MCF 10A (cell line): ENCODE measurements around the gene SPRED2. TPM values are rescaled to one million over a fixed set of nuclear protein-coding genes. Genes with fewer than 3 reads are reported as not detected.

ENCODE experiments used
- BruUV-seq: library from RNA; stranded (reverse); fragments of 400-500 nt; replicated peaks from 2 replicates; lab custom pipeline; 2021; lab: Mats Ljungman, UMichigan
- CTCF ChIA-PET: fragments of 300-600 bp; sonication (Branson Sonifier 250); formaldehyde crosslinking; extraction: SDS; loops from one replicate; lab custom pipeline; 2021; ENCODE audit warnings: antibody characterized with exemption, inconsistent platforms; lab: Yijun Ruan, JAX
- POLR2A ChIA-PET: fragments of 300-600, 350-650 bp; sonication (Branson Sonifier 250); formaldehyde crosslinking; extraction: SDS; loops from one replicate; lab custom pipeline; 2020; ENCODE audit warnings: antibody characterized with exemption, inconsistent platforms; lab: Yijun Ruan, JAX
- DNase-seq: peaks from one replicate; pipeline ENCODE4 v3.0.0-alpha.2; 2018; ENCODE audit not compliant: unreplicated experiment
- H3K27ac Mint-ChIP-seq: one replicate; pipeline ENCODE4 v1.8.0; 2022; ENCODE audit warnings: mild to moderate bottlenecking, low read depth, mixed read lengths; ENCODE audit not compliant: unreplicated experiment
- H3K27me3 Mint-ChIP-seq: one replicate; pipeline ENCODE4 v1.8.0; 2022; ENCODE audit warnings: mixed read lengths; ENCODE audit not compliant: insufficient read depth, unreplicated experiment
- H3K36me3 Mint-ChIP-seq: one replicate; pipeline ENCODE4 v1.8.0; 2022; ENCODE audit warnings: mild to moderate bottlenecking, moderate library complexity, mixed read lengths; ENCODE audit not compliant: insufficient read depth, unreplicated experiment
- H3K4me1 Mint-ChIP-seq: one replicate; pipeline ENCODE4 v1.8.0; 2022; ENCODE audit warnings: mixed read lengths; ENCODE audit not compliant: insufficient read depth, unreplicated experiment
- H3K4me3 Mint-ChIP-seq: one replicate; pipeline ENCODE4 v1.8.0; 2022; ENCODE audit warnings: mild to moderate bottlenecking, moderate library complexity, mixed read lengths; ENCODE audit not compliant: unreplicated experiment
- H3K9me3 Mint-ChIP-seq: one replicate; pipeline ENCODE4 v1.8.0; 2022; ENCODE audit warnings: mixed read lengths; ENCODE audit not compliant: unreplicated experiment
- intact Hi-C: fragments of 100-400 bp; cut with micrococcal nuclease; formaldehyde crosslinking; loops from 2 replicates; pipeline ENCODE4 v1.14.1; 2022
- total RNA-seq: library from RNA; stranded (reverse); gene quantifications from 2 replicates; pipeline ENCODE4 v1.2.3, GENCODE V29; 2022
- TF ChIP-seq, protein P1 (sequence below): fragments of 200-600 bp; IDR thresholded peaks from one replicate; pipeline ENCODE4 v1.8.0; 2022; ENCODE audit warnings: antibody characterized with exemption, mild to moderate bottlenecking; ENCODE audit not compliant: unreplicated experiment

The SPRED2 gene
- total RNA-seq, 1 experiment from 2014 or later, result 38.6 TPM

DNA sequence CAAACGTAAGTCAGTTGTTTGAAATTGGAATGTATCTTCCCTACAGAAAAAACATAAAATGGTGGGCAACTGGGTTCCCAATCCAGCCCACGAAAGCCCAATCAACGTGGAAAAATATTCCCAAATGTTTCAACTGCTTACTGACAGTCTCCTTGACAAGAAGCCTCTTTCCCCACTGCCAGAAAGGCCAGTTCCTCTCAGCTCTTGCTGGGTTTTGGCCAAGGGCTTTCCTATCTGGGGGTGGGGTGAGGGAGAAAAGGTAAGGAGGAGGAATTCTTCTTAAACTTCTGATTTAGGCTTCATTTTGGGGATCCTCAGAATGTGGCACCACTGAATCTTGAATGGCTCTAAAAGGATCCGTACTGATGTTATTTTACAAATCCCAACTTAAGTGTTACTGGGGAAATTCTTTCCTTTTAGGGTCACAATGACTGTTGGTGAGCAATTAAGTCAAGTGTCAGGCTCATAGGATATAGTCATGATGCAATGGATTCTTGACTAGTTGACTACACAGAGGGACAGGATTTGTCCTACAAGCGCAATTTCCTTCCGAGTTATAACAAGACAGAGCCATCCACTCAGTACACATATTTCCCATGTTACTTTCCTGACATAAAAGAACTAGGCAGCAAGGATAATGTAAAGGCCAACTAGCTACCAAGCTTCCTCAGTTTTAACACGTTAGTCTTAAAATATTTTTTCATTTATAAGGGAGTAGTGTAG lies 73.6 kb downstream of the SPRED2 start:
- Mint-ChIP-seq H3K27ac (no peak overlapping the region), H3K4me3 (no peak overlapping the region), H3K27me3 (no peaks in the 10 kb centered on the region), H3K9me3 (no peaks in the 10 kb centered on the region), H3K36me3 (peaks cover 5% of the 10 kb centered on the region), H3K4me1 (peaks cover 29% of the 10 kb centered on the region)
- TF ChIP-seq, protein P1, sequence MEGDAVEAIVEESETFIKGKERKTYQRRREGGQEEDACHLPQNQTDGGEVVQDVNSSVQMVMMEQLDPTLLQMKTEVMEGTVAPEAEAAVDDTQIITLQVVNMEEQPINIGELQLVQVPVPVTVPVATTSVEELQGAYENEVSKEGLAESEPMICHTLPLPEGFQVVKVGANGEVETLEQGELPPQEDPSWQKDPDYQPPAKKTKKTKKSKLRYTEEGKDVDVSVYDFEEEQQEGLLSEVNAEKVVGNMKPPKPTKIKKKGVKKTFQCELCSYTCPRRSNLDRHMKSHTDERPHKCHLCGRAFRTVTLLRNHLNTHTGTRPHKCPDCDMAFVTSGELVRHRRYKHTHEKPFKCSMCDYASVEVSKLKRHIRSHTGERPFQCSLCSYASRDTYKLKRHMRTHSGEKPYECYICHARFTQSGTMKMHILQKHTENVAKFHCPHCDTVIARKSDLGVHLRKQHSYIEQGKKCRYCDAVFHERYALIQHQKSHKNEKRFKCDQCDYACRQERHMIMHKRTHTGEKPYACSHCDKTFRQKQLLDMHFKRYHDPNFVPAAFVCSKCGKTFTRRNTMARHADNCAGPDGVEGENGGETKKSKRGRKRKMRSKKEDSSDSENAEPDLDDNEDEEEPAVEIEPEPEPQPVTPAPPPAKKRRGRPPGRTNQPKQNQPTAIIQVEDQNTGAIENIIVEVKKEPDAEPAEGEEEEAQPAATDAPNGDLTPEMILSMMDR, result no peak
- DNase-seq, result no peak
- intact Hi-C loops, result no loop called here
- ChIA-PET CTCF (interaction anchor here (0.9 to 1.1 kb wide), 3 partner anchors 23 to 69 kb away, joined by 3 read pairs; no protein-coding TSS in a partner anchor), POLR2A (interaction anchor here (0.9 to 3.5 kb wide), 3 partner anchors 8 to 55 kb away, joined by 5 to 18 read pairs (median 5); no protein-coding TSS in a partner anchor)
- no TSS peak for BruUV-seq

DNA sequence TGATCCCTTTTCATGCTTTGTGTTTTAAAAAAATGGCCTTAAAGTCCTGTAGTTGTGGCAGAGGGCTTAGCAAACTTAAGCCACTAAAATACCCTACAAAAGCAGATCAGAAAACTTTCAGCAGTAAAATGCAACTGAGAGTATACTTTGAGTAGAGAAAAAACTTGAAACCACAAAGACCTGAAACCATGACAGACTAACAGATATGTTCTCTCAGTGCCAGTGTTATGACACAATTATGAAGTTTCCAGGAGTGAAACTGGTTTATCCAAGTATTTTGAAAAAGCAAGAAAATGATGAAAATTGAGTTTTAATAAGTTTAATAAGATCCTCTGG lies 74.5 kb downstream of the SPRED2 start:
- no TSS peak for BruUV-seq
- H3K27ac Mint-ChIP-seq, result no peak overlapping the region
- TF ChIP-seq, protein P1, result no peak
- no peak overlapping the region for H3K4me3 Mint-ChIP-seq
- peaks cover 5% of the 10 kb centered on the region for H3K36me3 Mint-ChIP-seq
- intact Hi-C loops, result no loop called here
- ChIA-PET CTCF (interaction anchor here (0.6 kb wide), 1 partner anchor 27 kb away, joined by 4 read pairs; no protein-coding TSS in a partner anchor), POLR2A (interaction anchor here (0.7 to 3.5 kb wide), 3 partner anchors 9 to 37 kb away, joined by 3 to 18 read pairs (median 5); no protein-coding TSS in a partner anchor)
- no peak for DNase-seq
- H3K27me3 Mint-ChIP-seq, result no peaks in the 10 kb centered on the region
- peaks cover 28% of the 10 kb centered on the region for H3K4me1 Mint-ChIP-seq
- H3K9me3 Mint-ChIP-seq, result no peaks in the 10 kb centered on the region

DNA sequence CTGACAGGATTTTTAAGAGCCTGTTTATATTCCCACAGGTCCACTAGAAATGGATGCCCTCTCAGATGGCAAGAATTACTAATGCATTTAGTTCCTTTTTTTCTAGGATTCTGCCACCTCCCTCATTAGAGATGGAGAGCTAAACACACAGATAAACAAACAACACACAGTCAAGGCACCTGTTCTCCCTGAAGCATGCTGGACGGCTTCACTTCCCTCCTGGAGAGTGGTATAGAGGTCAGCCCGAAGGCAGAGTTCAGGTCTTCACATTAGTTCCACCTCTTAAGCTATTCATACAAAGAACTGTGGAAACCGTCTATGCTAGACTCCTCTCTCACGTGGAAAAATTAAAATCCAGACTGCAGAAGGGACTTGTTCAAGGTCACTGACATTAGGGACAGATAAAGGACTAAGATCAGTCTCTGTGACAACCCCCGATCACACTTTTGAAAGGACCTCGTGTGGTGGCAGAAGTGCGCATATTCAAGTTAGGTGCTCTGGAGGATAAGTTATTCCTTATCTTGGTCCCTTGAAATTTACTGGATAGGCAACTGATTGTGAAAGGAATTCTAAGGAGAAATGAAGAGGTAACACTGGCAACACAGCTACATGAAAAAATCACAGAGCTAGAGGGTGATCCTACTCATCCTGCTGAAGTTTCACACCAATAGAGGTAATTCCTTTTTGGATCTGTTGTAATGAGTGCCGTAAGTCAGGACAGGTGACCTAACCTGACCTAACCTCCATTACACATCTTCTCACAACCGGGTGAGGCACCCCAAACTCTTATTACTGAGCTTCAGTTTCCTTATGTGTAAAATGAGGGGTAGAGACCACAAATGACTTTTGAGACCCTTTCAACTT lies 75.1 kb downstream of the SPRED2 start:
- ChIA-PET POLR2A (interaction anchor here (0.7 to 3.5 kb wide), 4 partner anchors 9 to 37 kb away, joined by 3 to 18 read pairs (median 4); no protein-coding TSS in a partner anchor), CTCF (interaction anchor here (0.6 kb wide), 1 partner anchor 27 kb away, joined by 4 read pairs; no protein-coding TSS in a partner anchor)
- DNase-seq, result no peak
- peaks cover 5% of the 10 kb centered on the region for H3K36me3 Mint-ChIP-seq
- H3K27me3 Mint-ChIP-seq, result no peaks in the 10 kb centered on the region
- H3K4me1 Mint-ChIP-seq, result peaks cover 30% of the 10 kb centered on the region
- BruUV-seq, result no TSS peak
- intact Hi-C loops, result no loop called here
- no peak overlapping the region for H3K4me3 Mint-ChIP-seq
- H3K9me3 Mint-ChIP-seq, result no peaks in the 10 kb centered on the region
- no peak overlapping the region for H3K27ac Mint-ChIP-seq
- TF ChIP-seq, protein P1, result no peak
